H1 (cell line): Measurements from ENCODE around the gene HSPA5. TPM values are rescaled to one million over a fixed set of nuclear protein-coding genes. Genes with fewer than 3 reads are reported as not detected.

Experiments
- CBX5 ChIP-seq: fragments of 300-800, 300-1000 bp; sonication (generic); IDR thresholded peaks from 2 replicates; pipeline ENCODE4 v1.7.1; 2016; ENCODE audit warnings: antibody characterized with exemption, low read length, low read depth
- GTF2F1 ChIP-seq: IDR thresholded peaks from 2 replicates; pipeline ENCODE4 v1.6.1; 2012; ENCODE audit warnings: low read depth, low read length, improper control_type of control experiment, borderline replicate concordance
- polyA plus RNA-seq, 7 experiments: library from polyadenylated mRNA; depleted of rRNA in 3 of 7; stranded (reverse) in 5 of 7; unstranded in 2 of 7; fragments of >200 nt in 5 of 7; fragments of 200-250 nt in 2 of 7; gene quantifications; 1 replicate in 5 of 7; 2 replicates in 1 of 7; 4 replicates in 1 of 7; pipeline versions ENCODE4 v1.2.1 to v1.2.3, GENCODE V29; 2011 to 2013; ENCODE audit warnings: missing spikeins in 2 of 7, mixed read lengths in 2 of 7
- total RNA-seq: library from RNA; stranded (reverse); fragmentation: NEBNext Ultra II Directional; extraction: Animal tissue kit (Norgen Biotek cat#: 25700); gene quantifications from 2 replicates; pipeline ENCODE4 v1.2.1, GENCODE V29; 2021
- TF ChIP-seq, protein P1 (sequence below): IDR thresholded peaks from 2 replicates; pipeline ENCODE4 v1.6.1; 2011; ENCODE audit warnings: low read length, improper control_type of control experiment

The HSPA5 gene
- total and polyA plus RNA-seq, 2 of the 8 experiments (the other 6 are each of a cell fraction or from before 2014, with no cell fraction given), result 91.3 to 352 TPM

DNA sequence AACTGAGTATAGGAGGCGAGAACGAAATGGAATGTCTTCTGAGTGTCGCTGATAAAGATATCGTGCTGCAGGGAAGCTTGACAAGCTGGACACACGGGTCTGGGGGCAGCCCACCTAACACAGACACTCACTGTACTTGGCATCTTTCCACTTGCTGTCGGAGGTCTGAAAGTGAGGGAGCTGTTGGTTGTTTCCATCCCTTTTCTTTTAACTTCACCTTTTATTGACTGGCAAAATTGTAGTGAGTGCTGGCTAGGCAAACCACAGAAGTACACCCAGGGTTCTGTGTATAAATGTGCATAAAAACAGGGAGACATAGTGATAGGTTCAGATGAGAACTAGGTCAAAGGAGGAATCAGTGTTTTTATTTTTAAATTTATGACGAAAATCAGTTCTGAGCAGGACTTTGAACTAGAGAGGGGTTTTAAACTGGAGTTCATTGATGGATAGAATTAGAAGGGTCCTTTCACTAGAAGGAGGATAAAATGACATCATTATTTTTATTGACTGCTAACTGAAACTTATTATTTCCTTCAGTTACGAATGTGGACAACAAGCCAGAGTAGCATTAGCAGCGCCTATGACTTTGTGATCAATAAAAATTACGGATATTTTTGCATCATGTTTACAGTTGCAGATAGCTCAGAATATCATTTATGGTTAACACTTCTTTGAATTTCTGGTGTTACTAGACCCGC is 21.3 kb upstream of the HSPA5 start (continued):
- TF ChIP-seq CBX5, result no peak
- TF ChIP-seq GTF2F1, result no peak
- TF ChIP-seq, protein P1, sequence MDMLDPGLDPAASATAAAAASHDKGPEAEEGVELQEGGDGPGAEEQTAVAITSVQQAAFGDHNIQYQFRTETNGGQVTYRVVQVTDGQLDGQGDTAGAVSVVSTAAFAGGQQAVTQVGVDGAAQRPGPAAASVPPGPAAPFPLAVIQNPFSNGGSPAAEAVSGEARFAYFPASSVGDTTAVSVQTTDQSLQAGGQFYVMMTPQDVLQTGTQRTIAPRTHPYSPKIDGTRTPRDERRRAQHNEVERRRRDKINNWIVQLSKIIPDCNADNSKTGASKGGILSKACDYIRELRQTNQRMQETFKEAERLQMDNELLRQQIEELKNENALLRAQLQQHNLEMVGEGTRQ, result no peak
